ENCODE measurements around the gene RAB23. TPM values are rescaled to one million over a fixed set of nuclear protein-coding genes. Genes with fewer than 3 reads are reported as not detected.
A peak's percentile ranks its signal among the peaks of the same experiment; 100 is the strongest.

RAB23 gene
- total and polyA plus RNA-seq, 8 donors, result 0.69 to 4.5 (median 1.6) TPM

DNA sequence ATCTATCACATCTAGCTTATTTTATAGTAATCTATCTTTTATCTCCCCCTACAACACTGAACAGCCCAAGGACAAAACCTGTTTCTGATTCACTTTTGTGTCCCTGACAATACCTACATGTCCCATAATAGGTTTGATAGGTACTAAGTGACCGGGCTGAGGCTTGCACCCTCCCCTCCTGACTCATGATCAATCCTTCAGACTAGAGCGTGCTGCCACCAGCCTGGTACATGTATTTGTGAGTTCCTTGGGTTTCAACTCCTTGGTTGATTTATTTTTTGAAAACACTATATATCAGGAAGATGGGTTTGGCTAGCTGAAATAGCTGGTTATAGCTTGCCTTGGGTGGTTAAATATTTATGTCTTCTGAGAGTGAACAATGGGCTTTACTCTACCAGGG lies 41.6 kb upstream of the RAB23 start:
- WGBS, 2 donors, result 79 to 86% methylated on average over 2 of the region's 2 CpGs
- DNase-seq (no peak), FAIRE-seq (no peak), ATAC-seq (no peak)
- no peaks in the 10 kb centered on the region for H3K9me3 ChIP-seq
- intact Hi-C loops (cut with DNase I), result no loop called here
- no peaks in the 10 kb centered on the region for H3K36me3 ChIP-seq
- no peaks in the 10 kb centered on the region for H3K27me3 ChIP-seq
- H3K4me1 ChIP-seq, result no peaks in the 10 kb centered on the region
- no peak overlapping the region for H3K27ac ChIP-seq
- TF ChIP-seq, protein P1, sequence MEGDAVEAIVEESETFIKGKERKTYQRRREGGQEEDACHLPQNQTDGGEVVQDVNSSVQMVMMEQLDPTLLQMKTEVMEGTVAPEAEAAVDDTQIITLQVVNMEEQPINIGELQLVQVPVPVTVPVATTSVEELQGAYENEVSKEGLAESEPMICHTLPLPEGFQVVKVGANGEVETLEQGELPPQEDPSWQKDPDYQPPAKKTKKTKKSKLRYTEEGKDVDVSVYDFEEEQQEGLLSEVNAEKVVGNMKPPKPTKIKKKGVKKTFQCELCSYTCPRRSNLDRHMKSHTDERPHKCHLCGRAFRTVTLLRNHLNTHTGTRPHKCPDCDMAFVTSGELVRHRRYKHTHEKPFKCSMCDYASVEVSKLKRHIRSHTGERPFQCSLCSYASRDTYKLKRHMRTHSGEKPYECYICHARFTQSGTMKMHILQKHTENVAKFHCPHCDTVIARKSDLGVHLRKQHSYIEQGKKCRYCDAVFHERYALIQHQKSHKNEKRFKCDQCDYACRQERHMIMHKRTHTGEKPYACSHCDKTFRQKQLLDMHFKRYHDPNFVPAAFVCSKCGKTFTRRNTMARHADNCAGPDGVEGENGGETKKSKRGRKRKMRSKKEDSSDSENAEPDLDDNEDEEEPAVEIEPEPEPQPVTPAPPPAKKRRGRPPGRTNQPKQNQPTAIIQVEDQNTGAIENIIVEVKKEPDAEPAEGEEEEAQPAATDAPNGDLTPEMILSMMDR (IDR thresholded peaks at IDR 0.05), result no peak
- no peak overlapping the region for H3K4me3 ChIP-seq

DNA sequence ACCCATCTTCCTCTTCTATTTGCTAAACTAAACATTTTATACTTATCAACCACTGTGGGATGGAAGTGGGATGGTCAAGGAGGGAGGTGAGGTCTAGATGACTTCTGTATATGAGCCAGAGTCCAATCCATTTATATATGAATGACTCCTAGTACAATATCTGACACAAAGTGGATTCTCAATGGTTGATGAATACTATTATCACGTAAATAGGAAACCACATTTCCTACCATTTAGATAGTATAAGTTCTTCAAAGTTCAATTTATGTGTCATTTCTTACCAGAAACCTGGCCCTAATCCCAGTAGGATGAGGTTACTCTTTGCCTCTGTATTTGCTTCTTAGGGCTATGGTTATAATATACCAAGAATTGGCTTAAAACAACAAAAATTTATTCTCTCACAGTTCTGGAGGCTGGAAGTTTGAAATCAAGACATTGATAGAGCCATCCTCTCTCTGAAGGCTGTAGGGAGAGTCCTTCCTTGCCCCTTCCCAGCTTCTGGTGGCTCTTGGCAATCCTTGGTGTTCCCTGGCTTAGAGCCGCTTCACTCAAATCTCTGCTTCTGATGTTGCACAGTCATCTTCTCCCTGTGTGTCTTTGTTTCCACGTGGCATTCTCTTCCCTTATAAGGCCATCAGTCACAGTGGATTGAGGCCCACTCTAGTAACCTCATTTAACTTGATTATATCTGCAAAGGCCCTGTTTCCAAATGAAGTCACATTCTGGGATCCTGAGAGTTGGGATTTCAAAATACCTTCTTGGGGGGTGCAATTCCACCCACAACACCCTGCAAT lies 41.0 kb upstream of the RAB23 start:
- no peaks in the 10 kb centered on the region for H3K36me3 ChIP-seq
- no peak for DNase-seq
- H3K27ac ChIP-seq, result no peak overlapping the region
- no peak for FAIRE-seq
- intact Hi-C loops (cut with DNase I), result no loop called here
- H3K27me3 ChIP-seq, result no peaks in the 10 kb centered on the region
- H3K9me3 ChIP-seq, result no peaks in the 10 kb centered on the region
- TF ChIP-seq, protein P1 (IDR thresholded peaks at IDR 0.05), result no peak
- no peak overlapping the region for H3K4me3 ChIP-seq
- no peaks in the 10 kb centered on the region for H3K4me1 ChIP-seq
- peak in 3 of 4 donors; percentile 13 to 55 (median 41) for ATAC-seq
- 55 to 63% methylated on average over 3 of the region's 3 CpGs for WGBS, 2 donors

GRCh38 chr6:57262488-57262887 lies 40.4 kb upstream of the RAB23 start:
- FAIRE-seq, result no peak
- H3K27me3 ChIP-seq, result no peaks in the 10 kb centered on the region
- no peak overlapping the region for H3K27ac ChIP-seq
- ATAC-seq, result peak in 2 of 4 donors; percentile 22 to 51
- peak in 1 of 6 donors; percentile 4 for DNase-seq
- H3K9me3 ChIP-seq, result no peaks in the 10 kb centered on the region
- TF ChIP-seq, protein P1 (IDR thresholded peaks at IDR 0.05), result no peak
- intact Hi-C loops (cut with DNase I), result no loop called here
- H3K4me1 ChIP-seq, result no peaks in the 10 kb centered on the region
- no peaks in the 10 kb centered on the region for H3K36me3 ChIP-seq
- H3K4me3 ChIP-seq, result no peak overlapping the region
- WGBS, 2 donors, result 39 to 57% methylated on average over 2 of the region's 2 CpGs

- intact Hi-C loops (cut with DNase I), result no loop called here
- Histone ChIP-seq H3K4me1 (no peaks in the 10 kb centered on the region), H3K27me3 (no peaks in the 10 kb centered on the region), H3K4me3 (no peak overlapping the region), H3K36me3 (no peaks in the 10 kb centered on the region), H3K27ac (no peak overlapping the region), H3K9me3 (no peaks in the 10 kb centered on the region)
- ATAC-seq, result no peak
- TF ChIP-seq, protein P1 (IDR thresholded peaks at IDR 0.05), result no peak
- WGBS, 2 donors, result 57 to 72% methylated on average over 2 of the region's 2 CpGs
- no peak for DNase-seq
- FAIRE-seq, result no peak
Measured at GRCh38 chr6:57261926-57262325, 39.8 kb upstream of the RAB23 start.

- FAIRE-seq, result no peak
- H3K4me3 ChIP-seq, result no peak overlapping the region
- no peak overlapping the region for H3K27ac ChIP-seq
- H3K27me3 ChIP-seq, result no peaks in the 10 kb centered on the region
- intact Hi-C loops (cut with DNase I), result no loop called here
- no peak for ATAC-seq
- TF ChIP-seq, protein P1 (IDR thresholded peaks at IDR 0.05), result no peak
- 69 to 74% methylated on average over 2 of the region's 2 CpGs for WGBS, 2 donors
- H3K4me1 ChIP-seq, result no peaks in the 10 kb centered on the region
- H3K9me3 ChIP-seq, result no peaks in the 10 kb centered on the region
- DNase-seq, result no peak
- no peaks in the 10 kb centered on the region for H3K36me3 ChIP-seq
Measured at GRCh38 chr6:57259064-57259463, 37.0 kb upstream of the RAB23 start.
